HG02588 (cell line): ENCODE data around the gene RAF1.

ENCODE experiments used
- ATAC-seq: cut with Tn5 transposase; IDR thresholded peaks from one replicate; pipeline ENCODE4 v1.9.1; 2021; ENCODE audit warnings: mild to moderate bottlenecking, moderate library complexity; ENCODE audit not compliant: unreplicated experiment

RAF1 gene

DNA sequence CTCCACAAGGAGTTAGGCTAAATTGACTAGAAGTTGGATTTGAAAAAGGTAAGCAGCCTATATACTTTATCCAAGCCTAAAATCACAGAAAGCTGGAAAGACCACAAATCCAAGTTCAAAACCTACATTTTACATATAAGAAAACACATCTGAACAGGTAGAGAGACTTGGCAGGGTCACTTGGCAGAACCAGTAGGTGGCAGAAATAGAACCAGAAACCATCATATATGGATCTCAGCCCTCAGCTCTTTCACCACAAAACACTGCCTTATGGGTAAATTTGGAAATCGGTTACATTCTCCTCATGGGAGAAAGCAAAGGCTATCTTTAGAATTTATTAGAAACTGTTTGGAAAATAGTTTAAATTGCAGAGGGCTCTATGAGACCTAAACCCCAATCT, 62.8 kb downstream of the RAF1 start:
- no peak for ATAC-seq

DNA sequence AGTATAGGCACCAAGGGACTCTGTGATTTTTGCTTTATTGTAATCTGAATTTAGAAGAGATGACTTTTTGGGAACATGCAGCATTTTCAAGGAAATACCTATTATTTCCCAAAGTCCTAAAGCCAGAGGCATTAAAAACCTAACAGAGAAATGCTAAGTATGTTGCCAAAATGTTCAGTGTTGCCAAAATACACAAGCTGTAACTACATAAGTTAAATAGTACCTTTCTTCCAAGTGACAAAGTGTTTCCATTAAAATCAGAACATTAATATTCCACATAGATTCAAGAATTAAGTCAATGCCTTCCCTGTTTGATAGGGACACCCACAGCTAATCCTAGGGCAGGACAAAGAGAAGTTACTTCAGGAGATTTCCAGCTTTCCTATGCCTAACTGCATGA, 65.0 kb downstream of the RAF1 start:
- ATAC-seq, result no peak

DNA sequence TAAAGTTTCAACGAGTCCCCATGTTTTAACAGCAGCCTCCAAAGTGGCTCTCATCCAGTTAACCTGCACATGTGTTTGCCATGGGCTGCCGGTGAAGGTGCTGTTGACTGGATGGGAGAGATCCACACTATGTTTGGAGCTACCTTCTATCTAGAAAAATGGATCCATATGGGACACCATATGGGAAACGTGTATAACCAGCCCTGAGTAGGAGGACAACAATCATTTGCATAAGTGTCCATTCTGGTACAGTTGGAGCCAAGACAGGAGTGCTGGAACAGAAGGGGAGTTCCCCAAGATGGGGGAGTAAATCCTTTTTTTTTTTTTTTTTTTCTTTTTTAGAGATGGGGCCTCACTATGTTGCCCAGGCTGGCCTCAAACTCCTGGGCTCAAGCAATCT, 70.4 kb downstream of the RAF1 start:
- no peak for ATAC-seq

DNA sequence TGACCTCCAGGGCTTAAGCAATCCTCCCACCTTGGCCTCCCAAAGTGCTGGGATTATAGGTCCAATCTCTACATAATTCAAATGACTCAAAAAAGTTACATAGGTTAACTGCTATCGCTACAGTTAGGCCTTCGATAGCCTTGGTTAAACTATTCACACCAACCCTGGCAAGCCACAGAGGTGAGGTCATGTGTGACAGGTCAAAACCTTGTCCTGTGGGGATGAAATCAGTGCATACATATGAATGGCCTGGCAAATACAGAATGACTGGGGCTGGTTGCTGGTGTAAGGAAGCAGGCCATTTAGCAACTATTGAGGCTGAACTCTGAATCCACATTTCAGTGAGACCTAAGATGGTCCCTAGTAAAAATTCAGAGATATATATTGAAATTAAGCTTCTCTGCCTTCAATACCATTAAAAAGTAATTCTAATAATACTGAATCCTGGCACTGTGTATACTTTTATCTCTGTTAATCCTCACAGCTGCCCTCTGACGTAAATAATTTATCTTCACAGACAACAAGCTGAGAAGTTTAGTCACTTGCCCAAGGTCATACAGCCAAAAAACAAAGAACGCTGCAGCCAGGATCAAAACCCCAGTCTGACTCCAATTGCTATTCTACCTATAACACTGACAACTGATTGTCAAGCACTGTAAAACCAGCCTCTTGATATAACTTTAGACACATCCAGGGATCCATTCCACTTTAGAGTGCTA, 71.8 kb downstream of the RAF1 start:
- no peak for ATAC-seq

DNA sequence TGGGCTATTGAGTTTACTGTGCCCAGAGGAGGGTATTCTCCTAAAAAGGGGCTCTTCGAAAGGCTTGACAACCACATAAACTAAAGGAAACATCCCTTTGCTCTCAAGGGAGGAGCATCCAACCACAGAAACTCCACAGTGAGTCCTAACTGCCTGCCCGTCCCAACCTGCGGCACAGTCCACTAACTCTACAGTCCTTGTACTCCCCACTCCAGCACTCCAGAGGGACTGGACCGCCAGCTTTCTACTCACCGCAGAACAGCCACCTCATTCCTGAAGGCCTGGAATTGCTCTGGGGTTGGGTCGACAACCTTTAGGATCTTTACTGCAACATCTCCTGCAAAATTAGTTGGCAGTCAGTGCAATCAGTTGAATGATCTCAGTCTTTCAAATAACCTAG, 72.5 kb downstream of the RAF1 start:
- ATAC-seq, result no peak

DNA sequence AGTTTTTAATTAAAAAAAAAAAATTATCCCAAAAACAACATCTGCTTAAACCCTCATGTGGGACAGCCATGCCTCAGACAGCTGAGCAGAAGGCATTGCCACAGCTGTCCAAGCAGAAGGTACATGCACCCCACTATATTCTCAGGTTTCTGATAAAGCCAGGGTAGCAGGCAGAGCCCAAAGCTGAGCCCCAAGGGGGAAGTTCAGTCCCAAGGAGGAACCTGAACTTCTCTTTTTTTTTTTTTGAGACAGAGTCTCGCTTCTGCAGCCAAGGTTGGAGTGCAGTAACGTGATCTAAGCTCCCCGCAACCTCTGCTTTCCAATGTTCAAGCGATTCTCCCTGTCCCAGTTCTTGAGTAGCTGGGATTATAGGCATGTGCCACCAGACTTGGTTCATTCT, 73.8 kb downstream of the RAF1 start:
- ATAC-seq, result no peak

DNA sequence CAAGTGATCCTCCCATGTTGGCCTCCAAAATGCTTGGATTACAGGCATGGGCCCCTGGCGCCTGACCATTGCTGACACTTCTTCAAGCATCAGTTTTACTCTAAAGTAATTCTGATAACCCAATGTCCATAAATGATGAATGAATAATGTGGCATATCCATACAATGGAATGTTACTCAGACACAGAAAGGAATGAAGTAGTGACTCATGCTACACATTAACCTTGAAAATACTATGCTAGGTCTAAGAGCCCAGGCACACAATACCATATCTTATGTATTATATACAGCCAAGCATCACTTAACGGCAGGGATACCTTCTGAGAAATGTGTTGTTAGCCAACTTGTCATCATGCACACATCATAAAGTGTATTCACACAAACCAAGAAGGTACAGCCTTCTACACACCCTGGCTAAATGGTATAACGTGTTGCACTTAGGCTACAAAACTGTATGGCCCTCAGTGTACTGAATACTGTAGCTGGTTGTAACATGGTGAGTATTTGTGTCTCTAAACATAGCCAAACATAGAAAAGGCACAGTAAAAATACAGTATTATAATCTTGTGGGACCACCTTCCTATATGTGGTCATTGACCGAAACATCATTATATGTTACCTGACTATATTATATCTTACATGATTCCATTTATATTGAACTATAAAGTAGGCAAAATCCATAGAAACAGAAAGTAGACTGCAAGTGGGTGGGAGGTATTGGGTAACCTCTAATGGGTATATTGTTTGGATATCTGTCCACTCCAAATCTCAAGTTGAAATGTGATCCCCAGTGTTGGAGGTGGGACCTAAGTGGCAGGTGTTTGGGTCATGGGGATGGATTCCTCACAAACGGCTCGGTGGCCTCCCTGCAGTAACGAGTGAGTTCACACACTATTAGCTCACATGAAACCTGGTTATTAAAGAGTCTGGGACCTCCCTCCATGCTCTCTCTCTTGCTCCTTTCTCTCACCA, 75.6 kb downstream of the RAF1 start:
- ATAC-seq, result no peak

DNA sequence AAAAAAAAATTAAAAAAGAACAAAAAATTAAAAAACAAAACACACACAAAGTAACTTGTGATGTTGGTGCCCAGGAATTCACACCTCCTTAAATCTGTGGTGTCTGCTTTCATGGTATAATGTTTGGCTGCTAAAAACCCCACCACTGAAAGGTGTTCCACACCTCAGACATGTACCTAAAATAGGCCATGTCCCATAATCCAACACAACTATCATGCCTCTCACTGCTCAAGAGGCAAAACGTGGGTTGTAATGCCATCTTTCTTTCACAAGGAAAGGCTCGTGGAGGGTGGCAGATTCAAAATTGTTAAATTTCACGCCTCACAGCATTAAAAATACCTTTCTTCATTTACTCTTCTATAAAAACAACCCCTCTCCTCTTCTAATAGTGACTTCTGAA, 77.5 kb downstream of the RAF1 start:
- ATAC-seq, result no peak

DNA sequence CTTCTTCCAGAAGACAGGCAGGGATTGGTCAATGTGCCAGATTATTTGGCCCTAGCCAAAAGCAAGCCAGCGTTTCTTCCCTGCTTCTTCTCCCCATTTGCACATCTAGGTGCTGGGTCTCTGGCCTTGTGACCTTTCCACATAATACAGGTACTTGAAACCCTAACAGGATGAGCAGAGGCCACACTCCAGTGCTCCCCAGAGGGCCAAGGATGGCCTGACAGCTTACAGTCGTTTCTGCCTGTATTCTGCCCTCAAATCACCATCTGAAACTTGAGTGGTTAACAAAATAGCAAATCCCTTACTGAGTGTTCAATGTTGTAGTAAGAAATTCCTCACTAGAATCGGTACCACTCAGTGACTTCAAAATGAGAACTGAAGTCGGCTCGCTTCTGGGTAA, 77.9 kb downstream of the RAF1 start:
- ATAC-seq, result peak; percentile 59

DNA sequence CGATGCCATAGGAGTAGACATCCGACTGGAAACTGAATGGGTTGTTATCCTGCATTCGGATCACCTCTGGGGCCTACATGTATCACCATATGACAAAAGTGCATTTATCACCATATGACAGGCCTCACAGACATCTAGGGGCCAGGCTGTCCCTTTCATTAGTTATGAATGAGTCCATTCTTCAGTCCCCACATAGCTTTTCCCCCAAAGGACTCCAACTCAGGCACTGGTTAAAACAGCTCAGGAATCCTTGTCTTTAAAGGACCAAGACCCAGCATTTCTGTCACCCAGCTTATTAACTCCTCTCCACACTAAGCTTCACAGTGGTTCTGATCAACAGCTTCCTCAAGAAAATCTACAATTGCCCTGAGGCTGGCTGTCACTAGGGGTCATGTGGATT, 78.7 kb downstream of the RAF1 start:
- ATAC-seq, result no peak

DNA sequence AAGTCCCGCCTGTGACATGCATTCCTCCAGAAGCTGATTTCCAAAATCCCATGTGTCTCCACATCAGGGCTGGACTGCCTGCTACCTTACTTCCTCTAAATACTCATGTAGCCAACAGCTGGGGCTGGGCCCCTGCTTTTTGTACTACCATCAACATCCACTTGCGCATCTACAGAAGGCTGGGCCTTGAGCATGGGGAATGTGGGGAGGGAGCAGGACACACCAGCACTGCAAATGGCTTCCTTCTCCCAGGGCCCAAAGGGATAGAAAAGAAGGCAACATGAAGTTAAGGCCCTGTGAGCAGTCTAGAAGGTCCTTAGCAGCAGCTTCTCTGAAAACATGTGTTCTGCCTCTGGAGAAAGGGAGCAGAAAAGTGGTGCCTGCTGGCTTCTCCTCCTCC, 79.8 kb downstream of the RAF1 start:
- ATAC-seq, result no peak

DNA sequence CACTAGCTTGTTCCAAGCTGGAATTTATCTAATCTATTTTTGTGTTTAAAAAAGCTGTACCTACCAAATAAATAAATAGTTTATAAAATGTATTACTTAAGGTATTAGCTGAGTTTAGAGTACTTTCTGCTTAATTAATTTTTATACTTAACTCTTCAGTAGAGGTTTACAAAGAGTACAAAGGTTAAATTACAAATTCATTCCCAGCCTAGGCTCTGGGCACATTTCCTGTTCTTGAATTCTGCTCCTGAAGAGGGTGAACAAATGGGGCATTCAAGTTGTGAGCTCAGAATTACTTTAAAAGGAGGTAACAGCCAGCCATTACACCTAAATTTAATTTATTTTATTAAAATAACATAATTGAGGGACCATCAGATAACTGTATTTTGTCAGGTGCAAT, 80.6 kb downstream of the RAF1 start:
- no peak for ATAC-seq

DNA sequence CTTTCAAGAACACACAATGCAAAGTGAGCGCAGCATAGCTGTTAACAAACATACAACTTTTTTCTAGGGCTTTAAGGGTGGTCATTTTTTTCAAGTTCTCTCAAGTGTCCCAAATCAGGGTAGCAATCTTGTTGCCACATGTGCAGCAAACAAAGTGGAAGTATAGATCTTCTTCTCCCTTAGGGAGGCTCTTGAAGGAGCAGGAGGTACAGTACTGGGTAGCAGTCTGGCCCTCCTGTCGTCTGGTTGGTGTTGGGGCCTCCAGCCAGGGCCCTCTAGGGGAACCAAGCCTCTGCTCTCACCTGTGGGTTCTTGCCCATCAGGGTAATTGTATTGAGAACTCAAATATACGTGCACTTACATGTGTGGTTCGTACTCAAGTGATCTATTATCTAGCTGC, 81.2 kb downstream of the RAF1 start:
- no peak for ATAC-seq

DNA sequence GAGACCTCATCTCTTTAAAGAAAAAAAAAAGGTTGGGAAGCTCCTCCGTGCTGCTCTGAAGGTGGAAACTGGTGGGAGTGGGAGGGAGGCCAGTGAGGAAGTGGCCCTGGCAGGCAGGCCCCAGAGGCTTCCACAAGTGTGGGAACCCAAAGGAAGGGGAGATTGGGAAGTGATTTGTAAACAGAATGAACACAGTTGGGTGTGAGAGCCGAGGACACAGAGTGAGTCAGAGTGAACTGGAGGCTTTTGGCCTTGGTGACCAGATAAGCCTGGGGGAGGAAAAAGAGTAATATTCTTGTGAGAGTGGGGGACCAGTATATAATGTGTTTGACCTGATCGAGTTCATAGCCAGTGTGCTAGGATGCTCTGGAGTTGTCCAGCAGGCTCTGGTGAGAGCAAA, 84.0 kb downstream of the RAF1 start:
- ATAC-seq, result no peak

DNA sequence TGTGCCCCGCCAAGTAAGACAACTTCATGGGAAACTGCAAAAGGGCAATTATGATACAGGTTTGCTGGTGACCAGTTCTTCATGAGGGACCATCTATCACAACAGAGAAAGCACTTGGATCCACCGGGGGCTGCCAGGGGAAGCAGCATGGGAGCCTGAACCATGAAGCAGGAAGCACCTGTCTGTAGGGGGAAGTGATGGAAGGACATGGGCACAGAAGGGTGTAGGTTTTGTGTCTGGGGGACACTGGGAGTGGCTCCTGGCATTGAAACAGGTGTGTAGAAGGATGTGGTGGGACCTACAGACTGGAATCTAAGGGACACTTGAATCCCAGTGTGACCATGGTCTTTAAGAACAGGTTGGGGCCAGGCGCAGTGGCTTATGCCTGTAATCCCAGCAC, 84.5 kb downstream of the RAF1 start:
- no peak for ATAC-seq

DNA sequence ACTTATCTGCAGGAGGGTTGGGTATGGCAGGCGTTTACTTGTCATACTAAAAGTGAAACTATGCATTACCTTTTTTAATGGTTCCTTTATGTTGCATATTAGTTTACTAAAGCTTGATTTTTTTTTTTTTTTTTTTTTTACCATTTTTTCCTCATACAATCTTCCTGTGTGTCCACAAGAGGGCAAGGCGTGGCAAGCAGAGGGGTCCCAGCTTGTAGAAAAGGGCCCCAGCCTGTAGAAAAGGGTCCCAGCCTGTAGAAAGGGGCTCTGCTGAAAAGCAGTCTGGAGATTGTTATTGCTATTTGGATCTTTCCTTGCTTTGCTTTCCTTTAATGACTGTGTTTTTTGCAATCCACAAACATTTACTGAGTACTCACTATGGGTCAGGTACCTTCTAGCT, 85.2 kb downstream of the RAF1 start:
- ATAC-seq, result no peak

DNA sequence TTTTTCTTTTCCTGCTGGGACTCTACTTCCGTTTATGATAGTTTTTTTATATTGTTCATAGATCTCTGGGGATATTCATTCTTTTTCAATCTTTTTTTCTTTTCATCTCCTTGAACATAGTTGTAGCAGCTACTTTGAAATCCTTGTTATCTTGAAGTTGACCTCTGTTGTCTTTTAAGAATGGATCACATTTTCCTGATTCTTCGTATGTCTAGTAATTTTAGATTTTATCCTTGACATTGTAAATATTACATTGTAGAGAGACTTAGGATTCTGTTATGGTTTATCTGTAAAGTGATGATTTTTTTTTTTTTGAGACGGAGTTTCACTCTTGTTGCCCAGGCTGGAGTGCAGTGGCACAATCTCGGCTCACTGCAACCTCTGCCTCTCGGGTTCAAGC, 86.5 kb downstream of the RAF1 start:
- no peak for ATAC-seq

DNA sequence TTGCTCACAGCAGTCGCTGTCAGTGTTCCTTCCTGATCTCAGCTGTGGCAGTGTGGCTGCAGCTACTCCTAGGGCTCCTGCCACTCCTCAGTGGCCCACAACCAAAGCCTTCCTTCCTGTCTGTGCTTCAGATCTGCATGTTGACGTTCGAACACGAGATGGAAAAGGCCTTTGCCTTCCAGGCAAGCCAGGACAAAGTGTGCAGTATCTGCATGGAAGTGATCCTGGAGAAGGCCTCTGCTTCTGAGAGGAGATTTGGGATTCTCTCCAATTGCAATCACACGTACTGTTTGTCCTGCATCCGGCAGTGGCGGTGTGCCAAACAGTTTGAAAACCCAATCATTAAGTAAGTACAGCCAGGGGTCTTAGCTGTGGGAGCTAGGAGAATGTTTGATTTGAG, 89.3 kb downstream of the RAF1 start:
- ATAC-seq, result no peak

DNA sequence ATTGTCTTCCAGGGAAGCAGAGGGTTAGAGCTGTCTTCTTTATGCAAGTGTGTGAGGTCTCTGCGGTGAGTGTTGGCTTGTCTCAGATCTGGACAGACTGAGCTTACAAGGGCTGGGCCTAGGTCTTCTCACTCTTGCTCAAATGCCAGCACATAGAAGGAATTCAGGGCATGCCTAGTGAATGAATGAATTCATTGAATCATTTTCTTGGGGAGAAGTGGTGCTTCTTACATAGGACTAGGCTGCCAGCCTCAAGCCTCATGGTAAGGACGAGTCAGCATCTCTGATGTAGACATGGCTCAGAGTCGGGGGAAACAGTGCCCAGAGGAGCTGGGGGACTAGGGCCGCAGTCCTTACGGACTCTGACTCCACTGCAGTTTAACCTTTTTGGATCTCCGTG, 89.8 kb downstream of the RAF1 start:
- no peak for ATAC-seq

DNA sequence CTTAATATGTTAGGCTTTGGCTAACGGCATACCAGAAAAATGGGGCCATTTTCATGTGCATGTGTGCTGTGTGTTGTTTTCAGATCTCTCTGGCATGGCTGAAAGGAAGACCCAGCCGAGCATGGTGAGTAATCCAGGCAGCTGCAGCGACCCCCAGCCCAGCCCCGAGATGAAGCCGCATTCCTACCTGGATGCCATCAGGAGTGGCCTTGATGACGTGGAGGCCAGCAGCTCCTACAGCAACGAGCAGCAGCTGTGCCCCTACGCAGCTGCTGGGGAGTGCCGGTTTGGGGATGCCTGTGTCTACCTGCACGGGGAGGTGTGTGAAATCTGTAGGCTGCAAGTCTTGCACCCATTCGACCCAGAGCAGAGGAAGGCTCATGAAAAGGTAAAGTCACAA, 91.9 kb downstream of the RAF1 start:
- ATAC-seq, result no peak

DNA sequence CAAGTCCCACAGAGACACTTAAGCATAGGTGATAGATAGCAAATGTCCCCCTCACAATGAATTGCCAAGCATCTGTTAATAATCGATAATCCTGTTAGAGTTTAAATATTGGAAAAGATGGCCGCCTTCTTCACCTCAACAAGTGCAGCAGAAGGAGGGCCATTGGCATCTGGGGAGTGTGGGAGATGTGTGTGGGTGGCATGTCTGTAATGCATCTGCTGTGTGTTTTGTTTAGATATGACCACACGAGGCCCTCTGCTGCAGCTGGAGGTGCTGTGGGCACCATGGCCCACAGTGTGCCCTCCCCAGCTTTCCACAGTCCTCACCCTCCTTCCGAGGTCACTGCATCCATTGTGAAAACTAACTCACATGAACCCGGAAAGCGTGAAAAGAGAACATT, 94.1 kb downstream of the RAF1 start:
- ATAC-seq, result no peak

DNA sequence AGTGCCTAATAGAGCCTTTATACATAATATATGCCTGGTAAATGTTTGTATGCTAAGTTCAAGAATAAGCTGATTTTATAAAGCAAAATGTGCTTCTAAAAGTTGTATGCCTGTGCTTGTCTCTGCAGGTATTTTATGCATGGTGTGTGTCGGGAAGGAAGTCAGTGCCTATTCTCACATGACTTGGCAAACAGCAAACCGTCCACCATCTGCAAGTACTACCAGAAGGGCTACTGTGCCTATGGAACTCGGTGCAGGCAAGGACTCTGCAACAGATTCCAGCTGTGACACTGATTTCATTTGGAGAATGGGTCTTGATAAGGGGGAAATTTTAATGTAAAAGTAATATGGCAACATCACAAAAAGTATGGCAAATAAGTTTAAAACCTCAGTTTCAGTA, 95.2 kb downstream of the RAF1 start:
- ATAC-seq, result no peak
